GM23248 (cell line): ENCODE measurements around the gene NBEAL1.

ENCODE experiments used
- EZH2 ChIP-seq: fragments of 200-600 bp; sonication (generic); IDR thresholded peaks from 2 replicates; pipeline ENCODE4 v1.6.1; 2018; ENCODE audit warnings: antibody characterized with exemption, mild to moderate bottlenecking; ENCODE audit not compliant: insufficient read depth, poor library complexity, severe bottlenecking
- EZH2phosphoT487 ChIP-seq: fragments of 200-600 bp; sonication (generic); IDR thresholded peaks from 2 replicates; pipeline ENCODE4 v1.6.1; 2018; ENCODE audit warnings: antibody characterized with exemption, moderate library complexity, mild to moderate bottlenecking, low read depth; ENCODE audit not compliant: insufficient read depth

DNA sequence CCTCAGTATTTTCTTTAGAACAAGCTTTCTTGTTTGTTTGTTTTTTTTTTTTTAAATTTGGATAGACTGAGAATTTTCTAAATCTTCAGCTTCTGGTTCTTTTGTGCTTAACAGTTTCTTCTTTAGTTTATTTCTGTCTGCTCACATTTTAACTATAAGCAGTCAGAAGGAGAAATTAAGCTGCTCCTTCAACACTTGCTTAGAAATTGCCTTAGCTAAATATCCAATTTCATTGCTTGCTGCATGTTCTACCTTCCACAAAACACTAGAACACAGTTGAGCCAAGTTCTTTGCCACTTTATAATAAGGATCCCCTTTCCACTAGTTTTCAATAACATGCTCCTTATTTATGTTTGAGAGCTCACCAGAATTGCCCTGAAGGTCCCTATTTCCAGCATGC lies 57.7 kb downstream of the NBEAL1 start:
- no peak for TF ChIP-seq EZH2
- no peak for TF ChIP-seq EZH2phosphoT487
